Hepatocyte (in vitro differentiated cells): ENCODE measurements around the gene MAST4. TPM values are rescaled to one million over a fixed set of nuclear protein-coding genes. Genes with fewer than 3 reads are reported as not detected.

ENCODE experiments used
- DNase-seq: peaks from one replicate; pipeline ENCODE4 v3.0.0-alpha.2; 2016; ENCODE audit warnings: low spot score
- H2AFZ ChIP-seq: fragments of 200-600 bp; sonication (generic); 2 replicates; pipeline ENCODE4 v1.6.0; 2016; ENCODE audit warnings: antibody characterized with exemption, mild to moderate bottlenecking
- H3K27ac ChIP-seq: fragments of 200-600 bp; sonication (generic); 2 replicates; pipeline ENCODE4 v1.5.1; 2016; ENCODE audit warnings: mild to moderate bottlenecking
- H3K27me3 ChIP-seq: fragments of 200-600 bp; sonication (generic); 2 replicates; pipeline ENCODE4 v1.6.1; 2016
- H3K36me3 ChIP-seq: fragments of 200-600 bp; sonication (generic); replicated peaks from 2 replicates; pipeline ENCODE4 v1.5.1; 2016; ENCODE audit warnings: low read depth; ENCODE audit not compliant: insufficient read depth
- H3K4me1 ChIP-seq: fragments of 200-600 bp; sonication (generic); 2 replicates; pipeline ENCODE4 v1.5.1; 2016; ENCODE audit warnings: mild to moderate bottlenecking, moderate library complexity; ENCODE audit not compliant: insufficient read depth
- H3K4me2 ChIP-seq: fragments of 200-600 bp; sonication (generic); 2 replicates; pipeline ENCODE4 v1.6.0; 2016
- H3K4me3 ChIP-seq: fragments of 200-600 bp; sonication (generic); 2 replicates; pipeline ENCODE4 v1.5.1; 2016; ENCODE audit warnings: mild to moderate bottlenecking
- H3K79me2 ChIP-seq: fragments of 200-600 bp; sonication (generic); 2 replicates; pipeline ENCODE4 v1.6.0; 2017; ENCODE audit warnings: mild to moderate bottlenecking
- H3K9me2 ChIP-seq: fragments of 200-600 bp; sonication (generic); replicated peaks from 2 replicates; pipeline ENCODE4 v1.6.0; 2017; ENCODE audit warnings: mild to moderate bottlenecking; ENCODE audit not compliant: insufficient read depth
- H3K9me3 ChIP-seq: fragments of 200-600 bp; sonication (generic); 2 replicates; pipeline ENCODE4 v1.5.1; 2016; ENCODE audit warnings: low read depth, mild to moderate bottlenecking
- H4K20me1 ChIP-seq: fragments of 200-600 bp; sonication (generic); 2 replicates; pipeline ENCODE4 v1.6.0; 2016; ENCODE audit warnings: mild to moderate bottlenecking; ENCODE audit not compliant: insufficient read depth, poor library complexity, severe bottlenecking
- CTCF ChIP-seq: fragments of 200-600 bp; sonication (generic); IDR thresholded peaks from 2 replicates; pipeline ENCODE4 v1.5.1; 2016; ENCODE audit warnings: antibody characterized with exemption, mild to moderate bottlenecking; ENCODE audit not compliant: poor library complexity
- EZH2 ChIP-seq: fragments of 200-600 bp; sonication (generic); IDR thresholded peaks from 2 replicates; pipeline ENCODE4 v1.6.1; 2016; ENCODE audit warnings: antibody characterized with exemption, mild to moderate bottlenecking, borderline replicate concordance
- EZH2phosphoT487 ChIP-seq: fragments of 200-600 bp; sonication (generic); IDR thresholded peaks from one replicate; pipeline ENCODE4 v1.6.1; 2018; ENCODE audit warnings: antibody characterized with exemption, mild to moderate bottlenecking, low read depth, moderate library complexity; ENCODE audit not compliant: unreplicated experiment, severe bottlenecking
- WGBS: methylation state at CpG from one replicate; pipeline ENCODE4 v1.1.6; 2016; ENCODE audit warnings: low lambda C conversion rate; ENCODE audit errors: missing lambda C conversion rate; 5-methylcytosine and 5-hydroxymethylcytosine counted together
- polyA plus RNA-seq: library from polyadenylated mRNA; unstranded; fragments of >200 nt; fragmentation: Nextera tagmentation; extraction: Ambion mirVana; gene quantifications from 2 replicates; pipeline ENCODE4 v1.2.1, GENCODE V29; 2016
- total RNA-seq: library from RNA; depleted of rRNA; stranded (reverse); fragments of >200 nt; gene quantifications from 2 replicates; pipeline ENCODE4 v1.2.3, GENCODE V29; 2014

The MAST4 gene
- total and polyA plus RNA-seq, 2 experiments from 2014 or later, result 11.7 to 13.2 TPM

- no peaks in the 10 kb centered on the region for H3K4me1 ChIP-seq
- H3K4me3 ChIP-seq, result no peak overlapping the region
- no peak overlapping the region for H3K27ac ChIP-seq
- no peaks in the 10 kb centered on the region for H3K27me3 ChIP-seq
- no peaks in the 10 kb centered on the region for H3K79me2 ChIP-seq
- no peaks in the 10 kb centered on the region for H3K9me3 ChIP-seq
- no peak overlapping the region for H2AFZ ChIP-seq
- no peak for TF ChIP-seq EZH2phosphoT487
- H3K36me3 ChIP-seq, result no peaks in the 10 kb centered on the region
- H3K4me2 ChIP-seq, result no peak overlapping the region
- H3K9me2 ChIP-seq, result no peaks in the 10 kb centered on the region
- no peaks in the 10 kb centered on the region for H4K20me1 ChIP-seq
- DNase-seq, result no peak
- 90% methylated on average over 7 of the region's 7 CpGs for WGBS
Measured at GRCh38 chr5:67195406-67196275, 599.4 kb downstream of the MAST4 start.

- H3K4me3 ChIP-seq, result no peak within 1 kb of the TSS
- H3K36me3 ChIP-seq, result no peaks in the 10 kb centered on the region
- no peaks in the 10 kb centered on the region for H3K9me3 ChIP-seq
- H3K4me2 ChIP-seq, result no peak within 1 kb of the TSS
- no peaks in the 10 kb centered on the region for H3K9me2 ChIP-seq
- WGBS, result 90% methylated on average over 5 of the region's 5 CpGs
- no peaks in the 10 kb centered on the region for H4K20me1 ChIP-seq
- TF ChIP-seq EZH2phosphoT487, result no peak
- no peak for TF ChIP-seq CTCF
- no peak for TF ChIP-seq EZH2
- H3K27ac ChIP-seq, result no peak within 1 kb of the TSS
- H3K79me2 ChIP-seq, result no peaks in the 10 kb centered on the region
- DNase-seq, result no peak
- no peak within 1 kb of the TSS for H2AFZ ChIP-seq
- H3K27me3 ChIP-seq, result no peaks in the 10 kb centered on the region
- H3K4me1 ChIP-seq, result no peaks in the 10 kb centered on the region
Measured at GRCh38 chr5:67196537-67197059, 600.4 kb downstream of the MAST4 start, which contains the start of gene CD180. CD180 (minus strand) TSS chr5:67196799; CDS start chr5:67196641, 158 bp downstream.

- Histone ChIP-seq H3K9me3 (no peaks in the 10 kb centered on the region), H3K27me3 (no peaks in the 10 kb centered on the region), H3K27ac (no peak overlapping the region), H3K79me2 (no peaks in the 10 kb centered on the region), H3K4me3 (no peak overlapping the region), H3K4me2 (no peak overlapping the region), H3K36me3 (no peaks in the 10 kb centered on the region), H4K20me1 (no peaks in the 10 kb centered on the region), H3K9me2 (no peaks in the 10 kb centered on the region), H3K4me1 (no peaks in the 10 kb centered on the region), H2AFZ (no peak overlapping the region)
- DNase-seq, result no peak
- no peak for TF ChIP-seq EZH2phosphoT487
- no peak for TF ChIP-seq EZH2
- no peak for TF ChIP-seq CTCF
- WGBS, result 96% methylated on average over 1 of the region's 1 CpG
Measured at GRCh38 chr5:67197536-67197935, 601.3 kb downstream of the MAST4 start.

- no peak for DNase-seq
- Histone ChIP-seq H3K27me3 (no peaks in the 10 kb centered on the region), H3K4me2 (no peak overlapping the region), H3K27ac (no peak overlapping the region), H3K9me3 (no peaks in the 10 kb centered on the region), H2AFZ (no peak overlapping the region), H3K9me2 (no peaks in the 10 kb centered on the region), H3K36me3 (no peaks in the 10 kb centered on the region), H4K20me1 (no peaks in the 10 kb centered on the region), H3K79me2 (no peaks in the 10 kb centered on the region), H3K4me1 (no peaks in the 10 kb centered on the region), H3K4me3 (no peak overlapping the region)
- WGBS, result 72% methylated on average over 1 of the region's 1 CpG
- TF ChIP-seq EZH2, result no peak
- no peak for TF ChIP-seq CTCF
- TF ChIP-seq EZH2phosphoT487, result no peak
Measured at GRCh38 chr5:67198917-67199316, 602.7 kb downstream of the MAST4 start.
